Testis (tissue), 2 donors: ENCODE results near the gene DLGAP4.

Source experiments
- CTCF ChIP-seq, 3 experiments: fragments of 450-650 bp in 2 of 3; fragments of 200-600 bp in 1 of 3; sonication (generic) in 1 of 3; IDR thresholded peaks; one replicate each; pipeline ENCODE4 v1.5.1; 2016 to 2019; ENCODE audit warnings: antibody characterized with exemption in 3 of 3, mild to moderate bottlenecking in 2 of 3, moderate library complexity in 1 of 3
- POLR2A ChIP-seq: fragments of 450-650 bp; IDR thresholded peaks from one replicate; pipeline ENCODE4 v1.6.1; 2017; ENCODE audit warnings: antibody characterized with exemption, mild to moderate bottlenecking, moderate library complexity

DNA sequence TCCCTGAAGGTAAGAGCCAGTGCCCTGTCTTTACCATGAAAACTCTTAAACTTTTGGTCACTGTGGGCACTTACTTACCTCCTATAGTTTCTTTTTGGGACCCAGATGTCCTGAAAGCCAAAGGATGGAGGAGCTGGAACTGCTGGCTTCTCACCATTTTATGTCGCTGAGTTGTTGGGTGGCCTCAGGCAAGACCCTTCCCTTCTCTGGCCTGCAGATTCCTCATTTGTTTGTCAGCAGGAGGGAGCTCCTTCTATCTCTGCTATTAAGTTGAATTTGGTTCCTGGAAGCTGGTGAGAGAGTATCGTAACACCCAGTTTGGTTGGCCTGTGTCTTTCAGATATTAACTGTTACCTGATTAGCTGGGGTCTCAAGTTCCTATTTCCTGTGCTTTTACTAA, 167.0 kb downstream of the DLGAP4 start:
- TF ChIP-seq POLR2A = no peak
- TF ChIP-seq CTCF (IDR thresholded peaks at IDR 0.05) = no peak
